ENCODE measurements around the gene HTR3A.

The HTR3A gene

DNA sequence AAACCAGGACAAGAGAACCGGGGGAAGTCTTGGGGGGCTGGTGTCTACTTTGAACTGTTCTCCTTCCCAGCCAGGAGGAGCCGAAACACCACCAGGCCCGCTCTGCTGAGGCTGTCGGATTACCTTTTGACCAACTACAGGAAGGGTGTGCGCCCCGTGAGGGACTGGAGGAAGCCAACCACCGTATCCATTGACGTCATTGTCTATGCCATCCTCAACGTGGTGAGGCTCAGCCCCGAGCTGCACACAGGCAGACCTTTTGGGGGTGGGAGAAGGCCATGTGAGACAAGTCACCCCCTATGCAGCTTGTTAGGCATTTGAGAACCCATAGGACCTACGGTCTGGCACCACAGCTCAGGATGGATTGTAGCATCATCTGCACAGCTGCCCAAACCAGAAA is 2.8 kb downstream of the HTR3A start:
- DNase-seq (ENCODE audit: low read depth in 4 of 4, low spot score in 1 of 4) = no peak

DNA sequence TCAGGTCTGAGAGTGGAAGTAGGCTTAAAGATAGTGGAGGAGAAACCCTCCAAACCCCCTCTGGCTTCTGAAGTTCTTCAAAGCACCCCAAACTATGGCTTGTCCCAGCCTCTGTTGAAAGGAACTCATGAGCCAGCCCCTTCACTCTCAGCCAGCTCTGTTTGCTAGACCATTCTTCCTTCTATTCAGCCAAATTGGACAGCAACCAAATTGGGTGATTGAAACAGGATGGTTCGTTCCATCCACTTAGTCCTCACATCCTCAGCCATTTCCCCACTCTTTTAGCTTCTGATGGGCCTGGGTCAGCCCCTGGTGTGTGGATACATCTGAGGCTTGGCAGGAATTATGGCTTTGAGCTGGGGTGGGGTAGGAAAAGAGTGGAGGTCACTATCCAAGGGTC is 4.5 kb downstream of the HTR3A start:
- DNase-seq (ENCODE audit: low read depth in 4 of 4, low spot score in 1 of 4) = no peak

GRCh38 chr11:113980785-113981184 is 5.9 kb downstream of the HTR3A start:
- DNase-seq (ENCODE audit: low read depth in 4 of 4, low spot score in 1 of 4) = no peak

DNA sequence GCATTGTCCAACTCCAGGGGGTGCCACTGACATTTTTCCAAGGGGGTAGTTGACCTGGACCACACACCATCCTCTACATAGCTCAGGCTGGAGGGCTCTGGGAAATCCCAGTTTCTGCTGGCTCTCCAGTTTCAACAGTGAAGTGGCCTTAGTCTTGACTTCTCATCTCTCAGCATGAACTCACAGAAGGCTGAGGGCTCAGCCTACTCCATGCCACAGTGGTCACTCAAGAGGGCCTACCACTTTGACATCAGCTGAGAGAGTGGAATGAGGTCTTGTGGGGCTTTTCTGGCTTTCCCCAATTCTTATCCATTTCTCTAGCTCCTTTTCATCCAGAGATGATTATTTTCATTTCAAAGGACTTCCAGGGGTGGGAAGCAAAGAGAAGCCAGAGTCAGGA is 7.4 kb downstream of the HTR3A start:
- DNase-seq (ENCODE audit: low read depth in 4 of 4, low spot score in 1 of 4) = no peak

- DNase-seq (ENCODE audit: low read depth in 4 of 4, low spot score in 1 of 4) = no peak
These were observed 9.9 kb downstream of the HTR3A start for GRCh38 chr11:113984781-113985180.

DNA sequence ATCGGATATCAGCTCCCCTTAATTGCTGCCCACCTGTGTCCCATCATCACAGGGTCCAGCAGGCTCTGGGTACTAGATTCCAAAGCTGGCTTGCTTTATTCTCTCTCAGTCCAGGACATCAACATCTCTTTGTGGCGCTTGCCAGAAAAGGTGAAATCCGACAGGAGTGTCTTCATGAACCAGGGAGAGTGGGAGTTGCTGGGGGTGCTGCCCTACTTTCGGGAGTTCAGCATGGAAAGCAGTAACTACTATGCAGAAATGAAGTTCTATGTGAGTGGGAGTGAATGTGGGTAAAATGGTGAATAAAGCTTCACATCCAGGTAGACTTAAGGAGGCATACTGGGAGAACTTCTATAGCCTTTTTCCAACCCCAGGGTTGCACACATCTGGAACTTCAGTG is 11.0 kb downstream of the HTR3A start:
- DNase-seq (ENCODE audit: low read depth in 4 of 4, low spot score in 1 of 4) = no peak

DNA sequence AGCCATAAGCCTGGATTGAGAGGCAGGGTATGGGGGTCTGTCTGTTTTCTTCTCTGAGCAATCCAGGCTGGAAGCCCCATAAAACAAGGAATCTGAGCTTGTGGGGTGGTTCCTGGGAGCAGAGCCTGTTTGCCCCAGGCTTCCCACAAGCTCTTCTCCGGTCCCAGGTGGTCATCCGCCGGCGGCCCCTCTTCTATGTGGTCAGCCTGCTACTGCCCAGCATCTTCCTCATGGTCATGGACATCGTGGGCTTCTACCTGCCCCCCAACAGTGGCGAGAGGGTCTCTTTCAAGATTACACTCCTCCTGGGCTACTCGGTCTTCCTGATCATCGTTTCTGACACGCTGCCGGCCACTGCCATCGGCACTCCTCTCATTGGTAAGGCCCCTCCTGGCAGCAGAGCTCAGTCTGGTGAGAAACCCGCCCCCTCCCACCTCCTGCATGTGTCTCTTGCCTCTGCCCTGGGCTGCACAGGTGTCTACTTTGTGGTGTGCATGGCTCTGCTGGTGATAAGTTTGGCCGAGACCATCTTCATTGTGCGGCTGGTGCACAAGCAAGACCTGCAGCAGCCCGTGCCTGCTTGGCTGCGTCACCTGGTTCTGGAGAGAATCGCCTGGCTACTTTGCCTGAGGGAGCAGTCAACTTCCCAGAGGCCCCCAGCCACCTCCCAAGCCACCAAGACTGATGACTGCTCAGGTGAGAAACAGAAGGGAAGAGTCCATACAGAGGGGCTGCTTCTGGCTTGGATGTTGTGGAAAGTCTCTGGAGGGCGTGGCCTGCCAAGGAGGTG is 11.6 kb downstream of the HTR3A start:
- DNase-seq (ENCODE audit: low read depth in 4 of 4, low spot score in 1 of 4) = no peak

DNA sequence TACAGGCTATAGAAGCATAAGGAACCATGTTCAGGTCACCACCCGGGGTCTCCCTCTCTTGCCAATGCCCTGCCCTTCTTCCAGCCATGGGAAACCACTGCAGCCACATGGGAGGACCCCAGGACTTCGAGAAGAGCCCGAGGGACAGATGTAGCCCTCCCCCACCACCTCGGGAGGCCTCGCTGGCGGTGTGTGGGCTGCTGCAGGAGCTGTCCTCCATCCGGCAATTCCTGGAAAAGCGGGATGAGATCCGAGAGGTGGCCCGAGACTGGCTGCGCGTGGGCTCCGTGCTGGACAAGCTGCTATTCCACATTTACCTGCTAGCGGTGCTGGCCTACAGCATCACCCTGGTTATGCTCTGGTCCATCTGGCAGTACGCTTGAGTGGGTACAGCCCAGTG is 14.5 kb downstream of the HTR3A start:
- DNase-seq (ENCODE audit: low read depth in 4 of 4, low spot score in 1 of 4) = no peak

GRCh38 chr11:113989916-113990315 is 15.0 kb downstream of the HTR3A start:
- no peak for DNase-seq (ENCODE audit: low read depth in 4 of 4, low spot score in 1 of 4)

- no peak for DNase-seq (ENCODE audit: low read depth in 4 of 4, low spot score in 1 of 4)
These were observed 16.3 kb downstream of the HTR3A start for GRCh38 chr11:113991170-113991569.

DNA sequence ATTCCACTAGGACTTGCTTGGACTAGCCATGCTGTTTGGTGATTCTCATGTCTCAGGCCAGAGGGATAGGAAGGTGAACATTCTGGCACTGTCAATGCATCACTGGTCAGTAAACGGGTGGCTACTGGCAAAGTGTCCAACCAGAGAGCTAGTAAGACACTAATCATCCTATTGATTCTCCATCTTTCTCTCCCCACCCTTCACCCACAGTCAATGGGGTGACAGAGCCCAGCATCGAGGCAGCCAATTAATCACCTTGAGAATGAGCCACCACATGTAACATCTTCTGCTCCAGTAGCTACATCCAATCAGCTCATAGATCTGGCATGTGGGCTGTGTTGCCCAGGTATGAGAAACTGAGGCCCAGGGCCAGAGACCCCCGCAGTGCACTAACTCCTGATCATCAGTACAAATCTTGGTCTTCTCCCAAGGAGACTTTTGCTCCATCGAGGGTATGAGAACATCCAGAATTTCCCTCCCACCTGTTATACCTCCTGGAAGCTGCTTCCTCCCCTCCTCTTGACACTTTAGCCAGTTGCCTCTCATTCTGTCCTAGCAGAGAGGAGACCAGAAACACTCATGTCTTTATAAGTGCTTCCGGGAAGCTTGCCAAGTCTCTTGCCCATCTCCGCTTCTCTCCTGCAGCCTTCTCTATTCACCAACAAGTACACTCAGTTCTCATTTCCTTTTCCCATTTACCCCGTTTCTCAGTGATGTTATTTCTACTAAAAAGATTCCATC is 17.0 kb downstream of the HTR3A start:
- DNase-seq (ENCODE audit: low read depth in 4 of 4, low spot score in 1 of 4) = no peak

- no peak for DNase-seq (ENCODE audit: low read depth in 4 of 4, low spot score in 1 of 4)
These were observed 17.7 kb downstream of the HTR3A start for GRCh38 chr11:113992459-113993110.

- peak; percentile 6 to 20 (median 13) for DNase-seq (ENCODE audit: low read depth in 4 of 4, low spot score in 1 of 4)
These were observed 19.4 kb downstream of the HTR3A start for GRCh38 chr11:113994077-113994954.

DNA sequence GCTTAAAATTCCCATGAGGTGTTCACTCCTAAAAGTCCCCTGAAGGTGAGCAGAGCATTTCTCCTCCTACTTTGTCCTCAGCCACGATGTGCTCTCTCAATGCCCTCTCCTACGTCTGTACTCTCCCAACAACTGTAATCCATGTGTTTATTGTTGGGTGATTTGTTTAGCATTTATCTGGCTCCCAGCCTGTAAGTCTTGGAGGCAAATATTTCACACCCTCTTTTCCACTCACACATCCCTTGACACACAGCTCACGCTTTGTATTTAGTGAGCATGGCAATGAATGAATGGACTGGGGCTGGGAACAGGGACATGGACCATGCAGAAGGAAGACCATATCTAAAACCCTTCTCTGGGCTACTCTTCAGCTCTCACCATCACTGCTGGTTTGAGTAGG is 22.6 kb downstream of the HTR3A start:
- no peak for DNase-seq (ENCODE audit: low read depth in 4 of 4, low spot score in 1 of 4)

DNA sequence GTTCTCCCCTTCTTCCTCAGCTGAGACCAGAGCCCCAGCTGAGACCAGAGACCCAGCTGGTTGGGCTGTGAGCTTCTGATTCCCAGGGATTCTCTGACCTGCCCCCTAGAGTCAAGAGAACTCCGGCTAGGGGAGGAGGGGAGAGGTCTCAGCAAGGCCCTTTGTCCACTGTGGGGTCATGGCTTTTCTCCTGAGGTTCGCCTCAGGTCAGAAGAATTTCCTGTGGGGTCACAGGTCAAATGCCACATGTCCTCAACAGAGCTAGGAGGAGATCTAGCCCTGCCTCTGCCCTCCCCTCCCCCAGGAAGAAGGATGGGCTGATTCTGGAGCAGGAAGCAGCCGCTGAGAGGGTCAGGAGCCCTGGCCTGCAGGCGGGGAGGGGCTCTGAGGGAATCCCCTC is 23.7 kb downstream of the HTR3A start:
- DNase-seq (ENCODE audit: low read depth in 4 of 4, low spot score in 1 of 4) = no peak

- DNase-seq (ENCODE audit: low read depth in 4 of 4, low spot score in 1 of 4) = no peak
These were observed 25.6 kb downstream of the HTR3A start for GRCh38 chr11:114000526-114000925.

DNA sequence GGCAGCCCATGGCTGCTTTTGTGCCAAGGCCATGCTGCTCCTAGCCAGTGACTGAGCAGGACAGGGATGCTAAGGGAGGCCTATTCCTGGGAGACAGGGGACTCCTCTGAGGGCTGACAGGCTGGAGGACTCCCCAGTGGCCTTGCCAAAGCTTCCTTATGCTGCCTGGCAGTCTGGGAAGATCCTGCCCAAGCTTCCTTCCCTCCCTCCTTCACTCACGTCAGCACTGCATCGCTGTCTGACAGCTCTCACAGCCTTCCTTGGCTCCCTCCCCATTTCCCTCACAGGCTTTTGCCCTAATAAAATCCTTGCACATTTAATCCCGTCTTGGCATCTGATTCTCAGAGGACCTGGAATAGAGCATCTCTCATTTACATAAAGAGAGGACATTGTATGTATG is 26.5 kb downstream of the HTR3A start:
- DNase-seq (ENCODE audit: low read depth in 4 of 4, low spot score in 1 of 4) = no peak

GRCh38 chr11:114008331-114008730 is 33.4 kb downstream of the HTR3A start:
- no peak for DNase-seq (ENCODE audit: low read depth in 4 of 4, low spot score in 1 of 4)

- DNase-seq (ENCODE audit: low read depth in 4 of 4, low spot score in 1 of 4) = no peak
These were observed 36.0 kb downstream of the HTR3A start for GRCh38 chr11:114010931-114011330.

DNA sequence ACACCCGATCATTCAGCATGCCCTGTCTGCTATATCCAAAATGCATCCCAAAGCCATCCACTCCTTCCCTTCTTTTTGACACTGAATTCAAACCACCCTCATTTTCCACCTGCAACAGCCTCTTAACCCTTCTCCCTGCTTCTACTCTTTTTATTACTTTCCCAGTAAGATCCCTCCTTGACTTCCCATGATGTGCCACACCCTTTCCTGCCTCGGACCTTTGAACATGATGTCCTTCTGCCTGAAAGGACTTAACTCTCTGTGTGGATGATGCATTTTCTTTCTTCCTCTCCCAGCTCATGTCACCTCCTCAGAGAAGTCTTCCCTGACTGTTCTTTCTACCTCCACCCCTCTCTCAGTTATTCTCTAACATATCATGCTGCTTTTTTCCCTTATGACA is 36.5 kb downstream of the HTR3A start:
- DNase-seq (ENCODE audit: low read depth in 4 of 4, low spot score in 1 of 4) = no peak

- no peak for DNase-seq (ENCODE audit: low read depth in 4 of 4, low spot score in 1 of 4)
These were observed 40.2 kb downstream of the HTR3A start for GRCh38 chr11:114015117-114015516.
